NCI-H526 (cell line): ENCODE results near the gene GLIPR1.
"Not testable (repeated sequence)": the region's sequence is repeated elsewhere in the genome, so short reads cannot be mapped to it uniquely, and the experiment has no call there.

Experiments used
- DNase-seq, 2 experiments: peaks; one replicate each; lab custom pipeline; 2025; lab: John Stamatoyannopoulos, UW

The GLIPR1 gene

GRCh38 chr12:75521224-75521623 lies 40.7 kb downstream of the GLIPR1 start:
- not testable (repeated sequence) for DNase-seq

GRCh38 chr12:75522124-75522523 lies 41.6 kb downstream of the GLIPR1 start:
- DNase-seq, result not testable (repeated sequence)

- no peak for DNase-seq
These were observed 44.7 kb downstream of the GLIPR1 start for GRCh38 chr12:75525263-75525662.

- DNase-seq, result peak; percentile 56 to 72
These were observed 46.3 kb downstream of the GLIPR1 start for GRCh38 chr12:75526655-75527511.

GRCh38 chr12:75528272-75528671 lies 47.7 kb downstream of the GLIPR1 start:
- DNase-seq, result no peak

DNA sequence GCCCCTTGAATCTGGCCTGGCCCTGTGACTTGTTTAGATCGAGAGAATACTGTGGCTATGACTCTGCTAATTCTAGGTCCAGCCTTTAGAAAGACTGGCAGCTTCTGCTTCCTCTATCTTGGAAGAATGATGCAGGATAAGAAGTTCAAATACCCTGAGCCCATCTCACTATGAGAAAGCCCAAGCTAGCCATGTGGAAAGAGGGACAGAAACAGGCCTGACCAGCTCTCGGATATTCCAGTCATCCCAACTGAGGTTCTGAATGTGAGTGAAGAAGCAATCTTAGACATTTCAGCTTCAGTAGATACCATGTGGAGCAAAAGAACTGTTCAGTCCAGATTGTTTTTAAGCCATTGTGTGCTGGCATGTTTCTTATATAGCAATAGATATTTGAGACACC lies 48.1 kb downstream of the GLIPR1 start:
- no peak for DNase-seq

DNA sequence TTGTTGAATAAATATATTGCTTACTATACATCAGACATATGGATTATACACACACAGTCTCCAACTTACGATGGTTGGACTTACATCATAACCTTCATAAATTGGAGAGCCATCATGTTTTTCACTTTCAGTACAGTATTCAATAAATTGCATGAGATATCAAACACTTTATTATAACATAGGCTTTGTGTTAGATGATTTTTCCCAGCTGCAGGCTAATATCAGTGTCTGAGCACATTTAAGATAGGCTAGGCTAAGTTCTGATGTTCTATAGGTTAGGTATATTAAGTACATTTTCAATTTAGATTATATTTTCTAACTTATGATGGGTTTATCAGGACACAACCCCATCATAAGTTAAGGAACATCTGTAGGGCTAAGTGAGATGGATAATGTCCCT lies 48.8 kb downstream of the GLIPR1 start:
- DNase-seq, result no peak

DNA sequence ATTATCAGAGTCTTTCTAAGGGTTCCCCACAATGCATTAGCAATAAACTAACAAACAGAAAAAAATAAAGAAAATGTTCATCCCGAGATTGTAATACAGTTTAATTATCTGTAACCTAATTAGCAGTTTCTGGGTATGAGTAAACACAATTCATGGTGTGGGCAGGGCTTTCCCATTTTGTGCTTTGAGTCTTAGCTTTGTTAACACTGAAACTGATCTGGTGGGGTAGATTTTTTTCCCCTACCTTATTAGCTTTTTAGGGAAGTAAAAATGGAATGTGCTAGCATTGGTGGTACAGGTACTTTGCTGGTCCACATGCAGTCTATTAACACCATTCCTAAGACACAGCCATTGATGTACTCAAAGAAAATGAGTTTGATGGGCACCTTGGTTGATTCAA lies 49.3 kb downstream of the GLIPR1 start:
- DNase-seq, result no peak

DNA sequence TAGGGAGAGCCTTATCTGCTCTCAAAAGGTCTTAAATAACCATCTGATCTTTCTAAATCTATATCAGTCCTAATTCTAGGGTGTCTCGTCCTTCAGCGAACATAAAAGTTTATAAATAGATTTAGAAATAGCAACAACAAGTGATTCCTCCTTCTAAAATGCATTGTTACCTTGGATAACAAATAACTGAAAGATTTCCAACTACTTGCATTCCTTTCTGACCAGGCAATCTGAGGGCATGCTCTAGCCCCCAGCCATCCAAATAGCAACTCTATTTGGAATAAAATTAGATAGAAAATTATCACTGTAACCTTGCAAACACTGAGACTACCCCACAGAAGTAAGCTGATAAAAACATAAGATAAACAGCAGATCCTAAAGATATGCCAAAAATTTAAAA lies 52.7 kb downstream of the GLIPR1 start:
- no peak for DNase-seq

DNA sequence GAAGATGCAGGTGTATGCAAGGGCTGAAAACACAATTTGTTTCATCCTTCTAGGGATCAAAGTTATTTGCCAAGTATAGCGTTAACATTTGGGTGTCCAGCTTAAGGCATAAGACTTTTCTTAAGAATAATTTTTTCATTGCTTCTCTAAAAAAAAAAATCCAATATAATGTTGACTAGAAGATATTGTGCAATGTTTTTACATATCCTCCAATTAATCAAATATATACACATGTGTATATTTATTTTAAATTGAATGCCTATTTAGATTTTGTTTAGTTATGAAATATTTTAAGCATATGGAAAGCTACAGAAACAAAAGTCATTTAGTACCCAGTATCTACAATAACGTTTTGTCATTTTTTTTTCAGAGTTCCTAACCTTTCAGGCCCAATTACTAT lies 59.3 kb downstream of the GLIPR1 start:
- DNase-seq, result no peak

GRCh38 chr12:75542942-75543341 lies 62.4 kb downstream of the GLIPR1 start:
- no peak for DNase-seq

GRCh38 chr12:75543529-75543928 lies 63.0 kb downstream of the GLIPR1 start:
- no peak for DNase-seq

- DNase-seq, result no peak
These were observed 65.1 kb downstream of the GLIPR1 start for GRCh38 chr12:75545636-75546035.

DNA sequence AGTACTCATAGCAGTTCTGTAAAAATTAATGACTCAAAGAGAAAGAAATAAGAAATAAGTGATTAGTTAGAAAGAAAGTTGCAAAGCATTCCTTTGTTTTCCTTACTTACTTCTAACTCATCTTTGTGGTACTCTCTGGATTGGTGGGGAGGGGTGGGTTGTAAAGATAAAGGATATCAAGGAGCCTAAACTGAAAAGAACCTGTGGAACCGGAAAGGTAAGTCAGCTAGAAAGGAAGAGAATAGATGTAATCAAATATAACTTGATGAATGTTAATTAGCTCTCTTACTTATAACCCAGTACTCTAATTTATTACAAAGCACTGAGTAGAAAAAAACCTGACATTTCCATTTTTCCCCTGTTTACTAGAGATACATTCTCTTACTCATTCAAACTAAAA lies 68.3 kb downstream of the GLIPR1 start:
- DNase-seq, result peak; percentile 50 to 56

GRCh38 chr12:75549989-75550388 lies 69.4 kb downstream of the GLIPR1 start:
- DNase-seq, result no peak

DNA sequence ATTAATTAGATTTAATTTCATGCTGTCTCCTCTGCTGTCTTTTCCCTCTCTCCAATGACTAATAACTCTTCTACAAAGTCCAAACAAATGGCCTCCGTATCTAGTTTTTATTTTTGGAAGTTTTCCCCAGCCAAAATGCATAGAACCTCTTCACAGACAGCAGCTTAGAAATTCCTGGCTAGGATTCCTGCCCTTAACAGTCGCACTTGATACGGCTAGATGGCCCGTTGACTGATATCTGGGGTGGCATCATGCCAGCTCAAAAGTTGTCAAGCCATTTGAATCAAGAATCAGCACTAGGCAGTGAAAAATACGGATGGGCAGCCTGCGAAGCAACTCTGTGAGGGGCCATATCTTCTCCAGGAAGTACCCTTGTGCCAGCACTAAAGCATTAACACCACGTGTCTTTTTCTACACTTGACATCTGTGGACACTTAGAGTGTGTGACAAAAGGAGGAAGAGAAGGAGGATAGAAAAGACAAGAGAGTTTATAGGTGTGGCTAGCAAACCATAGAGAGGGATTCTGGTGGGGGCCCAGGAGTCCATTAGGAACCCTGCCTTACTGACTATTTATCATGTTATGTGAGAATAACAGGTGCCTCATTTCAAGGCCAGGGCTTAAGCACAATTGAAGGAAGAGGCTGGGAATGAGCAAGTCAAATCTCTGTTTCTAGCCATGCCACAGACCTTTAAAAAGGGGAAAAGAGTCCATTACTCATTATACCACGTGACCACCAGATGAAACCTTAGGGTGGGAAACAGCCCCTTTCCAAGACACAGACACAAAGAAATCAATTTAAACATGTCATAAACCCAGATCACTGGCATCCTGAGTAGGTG lies 70.1 kb downstream of the GLIPR1 start:
- no peak for DNase-seq

GRCh38 chr12:75551477-75551876 lies 70.9 kb downstream of the GLIPR1 start:
- no peak for DNase-seq

DNA sequence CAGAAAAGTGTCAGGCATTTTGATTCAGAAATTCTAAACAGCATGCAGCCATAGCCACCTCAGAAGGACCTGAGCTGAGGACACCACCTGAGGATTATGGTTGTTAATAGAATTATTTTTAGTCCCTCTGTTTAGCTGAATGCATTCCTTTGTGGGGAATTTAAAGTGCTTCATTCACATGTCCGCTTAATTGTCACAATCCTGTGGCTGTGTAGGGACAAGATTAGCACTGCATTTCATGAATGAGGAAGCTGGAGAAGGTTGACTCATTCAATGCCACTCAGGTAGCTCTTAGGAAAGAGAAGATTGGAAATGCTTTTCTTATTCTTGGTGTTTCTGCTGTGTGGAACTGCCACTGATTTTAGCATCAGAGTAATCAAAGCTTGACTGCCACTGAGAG lies 72.8 kb downstream of the GLIPR1 start:
- no peak for DNase-seq
